ENCODE measurements around the gene SLC25A33. TPM values are rescaled to one million over a fixed set of nuclear protein-coding genes. Genes with fewer than 3 reads are reported as not detected.

The SLC25A33 gene
- total RNA-seq, 6 donors from 2014 or later, result 2.1 to 13.2 (median 4.6) TPM

GRCh38 chr1:9631613-9632012, 92.3 kb downstream of the SLC25A33 start:
- no peak overlapping the region for H3K4me3 ChIP-seq
- no peak overlapping the region for H3K27ac ChIP-seq
- H3K36me3 ChIP-seq, result no peaks in the 10 kb centered on the region
- H3K4me1 ChIP-seq, result peaks cover 4 to 23% (median 11%) of the 10 kb centered on the region in 4 donors
- no peak for DNase-seq
- no peaks in the 10 kb centered on the region for H3K9me3 ChIP-seq
- 73 to 79% methylated on average over 3 of the region's 3 CpGs for WGBS, 2 donors
- ATAC-seq (ENCODE audit: low FRiP score in 2 of 2), result no peak
- TF ChIP-seq EP300 (IDR thresholded peaks at IDR 0.05) (no peak), POLR2A (IDR thresholded peaks at IDR 0.05) (no peak), POLR2AphosphoS5 (IDR thresholded peaks at IDR 0.05) (no peak), CTCF (IDR thresholded peaks at IDR 0.05) (no peak)
- no peaks in the 10 kb centered on the region for H3K27me3 ChIP-seq

GRCh38 chr1:9633493-9633892, 94.2 kb downstream of the SLC25A33 start:
- Histone ChIP-seq H3K9me3 (no peaks in the 10 kb centered on the region), H3K36me3 (no peaks in the 10 kb centered on the region), H3K4me1 (peaks cover 0 to 7% (median 3%) of the 10 kb centered on the region in 4 donors), H3K27ac (no peak overlapping the region), H3K4me3 (no peak overlapping the region), H3K27me3 (no peaks in the 10 kb centered on the region)
- no peak for ATAC-seq (ENCODE audit: low FRiP score in 2 of 2)
- TF ChIP-seq POLR2AphosphoS5 (IDR thresholded peaks at IDR 0.05), result no peak
- no peak for TF ChIP-seq CTCF (IDR thresholded peaks at IDR 0.05)
- no peak for TF ChIP-seq EP300 (IDR thresholded peaks at IDR 0.05)
- TF ChIP-seq POLR2A (IDR thresholded peaks at IDR 0.05), result no peak
- DNase-seq, result no peak
- WGBS, 2 donors, result 75 to 81% methylated on average over 6 of the region's 6 CpGs

- TF ChIP-seq POLR2A (IDR thresholded peaks at IDR 0.05), result no peak
- H3K4me1 ChIP-seq, result peaks cover 0 to 7% (median 0%) of the 10 kb centered on the region in 4 donors
- 84 to 88% methylated on average over 2 of the region's 2 CpGs for WGBS, 2 donors
- DNase-seq, result no peak
- H3K4me3 ChIP-seq, result no peak overlapping the region
- H3K27me3 ChIP-seq, result no peaks in the 10 kb centered on the region
- H3K36me3 ChIP-seq, result no peaks in the 10 kb centered on the region
- no peak overlapping the region for H3K27ac ChIP-seq
- no peak for ATAC-seq (ENCODE audit: low FRiP score in 2 of 2)
- H3K9me3 ChIP-seq, result no peaks in the 10 kb centered on the region
Measured at GRCh38 chr1:9634582-9634981, 95.3 kb downstream of the SLC25A33 start.

Other genes with a start within 250 kb of the SLC25A33 start
- 10 to 100 TPM; 21.0 to 49.1 (median 30.3) TPM for gene SPSB1, start 246.6 kb upstream of the SLC25A33 start, total RNA-seq
- 10 to 100 TPM in 2 of 6 donors, 1 to 10 TPM in 4; 6.2 to 12.0 (median 8.1) TPM for gene TMEM201, start 49.4 kb downstream of the SLC25A33 start, total RNA-seq
- 10 to 100 TPM; 19.0 to 56.6 (median 24.2) TPM for gene PIK3CD, start 112.3 kb downstream of the SLC25A33 start, total RNA-seq